IMR-90 (cell line): ENCODE measurements around the gene LDLRAD3. TPM values are rescaled to one million over a fixed set of nuclear protein-coding genes. Genes with fewer than 3 reads are reported as not detected.

ENCODE experiments used
- ATAC-seq: fragments of 200-7000 bp; cut with Tn5 transposase; 2 replicates; pipeline ENCODE4 v1.9.1; 2020; ENCODE audit warnings: low read depth, mild to moderate bottlenecking, moderate library complexity
- BruUV-seq: library from RNA; stranded (reverse); fragments of 400-500 nt; replicated peaks from 2 replicates; lab custom pipeline; 2021; lab: Mats Ljungman, UMichigan
- CTCF ChIA-PET: fragments of 300-600 bp; formaldehyde crosslinking; extraction: SDS; loops from one replicate; lab custom pipeline; 2021; ENCODE audit warnings: antibody characterized with exemption; lab: Yijun Ruan, JAX
- POLR2A ChIA-PET: fragments of 300-600 bp; sonication (Branson Sonifier 250); formaldehyde crosslinking; loops from one replicate; lab custom pipeline; 2022; ENCODE audit warnings: antibody characterized with exemption; ENCODE audit not compliant: unreplicated experiment; lab: Charles Lee
- DNase-seq: peaks from one replicate; pipeline ENCODE4 v3.0.0; 2013
- H2AFZ ChIP-seq: replicated peaks from 2 replicates; pipeline ENCODE3; 2013; ENCODE audit warnings: low read length, mild to moderate bottlenecking; ENCODE audit not compliant: poor library complexity
- H2AK5ac ChIP-seq: 2 replicates; pipeline ENCODE4 v1.6.1; 2013; ENCODE audit warnings: low read depth, low read length, inconsistent platforms
- H2AK9ac ChIP-seq: replicated peaks from 2 replicates; pipeline ENCODE3; 2013; ENCODE audit warnings: mild to moderate bottlenecking, low read depth, low read length, moderate library complexity; ENCODE audit not compliant: poor library complexity
- H2BK120ac ChIP-seq: 2 replicates; pipeline ENCODE4 v1.6.1; 2013; ENCODE audit warnings: low read depth, low read length, inconsistent platforms
- H2BK15ac ChIP-seq: 3 replicates; pipeline ENCODE4 v1.6.1; 2013; ENCODE audit warnings: low read depth, low read length, inconsistent platforms
- H2BK20ac ChIP-seq: 2 replicates; pipeline ENCODE4 v1.6.1; 2013; ENCODE audit warnings: low read depth, mild to moderate bottlenecking, inconsistent platforms, low read length, moderate library complexity
- H2BK5ac ChIP-seq: 2 replicates; pipeline ENCODE4 v1.6.1; 2013; ENCODE audit warnings: mild to moderate bottlenecking, low read depth, low read length, inconsistent platforms; ENCODE audit not compliant: poor library complexity, severe bottlenecking
- H3K14ac ChIP-seq: replicated peaks from 2 replicates; pipeline ENCODE4 v1.6.1; 2013; ENCODE audit warnings: low read depth, low read length, inconsistent platforms
- H3K18ac ChIP-seq: 2 replicates; pipeline ENCODE4 v1.6.1; 2013; ENCODE audit warnings: low read depth, low read length, control low read depth
- H3K23ac ChIP-seq: 2 replicates; pipeline ENCODE4 v1.6.1; 2013; ENCODE audit warnings: low read depth, low read length, inconsistent platforms
- H3K27ac ChIP-seq: 2 replicates; pipeline ENCODE4 v1.5.1; 2013; ENCODE audit warnings: mild to moderate bottlenecking, control low read depth, low read length; ENCODE audit not compliant: insufficient read depth
- H3K27me3 ChIP-seq: 2 replicates; pipeline ENCODE4 v1.6.1; 2013; ENCODE audit warnings: low read length; ENCODE audit not compliant: control insufficient read depth, insufficient read depth
- H3K36me3 ChIP-seq: 2 replicates; pipeline ENCODE4 v1.6.1; 2013; ENCODE audit warnings: low read length, mixed read lengths; ENCODE audit not compliant: control insufficient read depth, insufficient read depth
- H3K4ac ChIP-seq: 2 replicates; pipeline ENCODE4 v1.6.1; 2013; ENCODE audit warnings: low read depth, low read length, inconsistent platforms
- H3K4me1 ChIP-seq: 2 replicates; pipeline ENCODE4 v1.6.1; 2013; ENCODE audit warnings: low read length, mixed read lengths; ENCODE audit not compliant: control insufficient read depth, insufficient read depth
- H3K4me2 ChIP-seq: 2 replicates; pipeline ENCODE4 v1.6.1; 2013; ENCODE audit warnings: low read depth, mild to moderate bottlenecking, control low read depth, low read length, moderate library complexity
- H3K4me3 ChIP-seq: 2 replicates; pipeline ENCODE4 v1.5.1; 2013; ENCODE audit warnings: low read depth, mild to moderate bottlenecking, control low read depth, low read length, moderate library complexity; ENCODE audit not compliant: insufficient read depth
- H3K56ac ChIP-seq: 2 replicates; pipeline ENCODE4 v1.6.1; 2013; ENCODE audit warnings: low read length, inconsistent platforms; ENCODE audit not compliant: insufficient read depth; ENCODE audit errors: extremely low read depth
- H3K79me1 ChIP-seq, 2 experiments: 2 replicates each; pipeline ENCODE4 v1.6.1; 2013; ENCODE audit warnings: low read length in 2 of 2, inconsistent platforms in 1 of 2, low read depth in 1 of 2
- H3K9ac ChIP-seq: 2 replicates; pipeline ENCODE4 v1.6.1; 2013; ENCODE audit warnings: low read depth, low read length, control low read depth
- H3K9me1 ChIP-seq: 2 replicates; pipeline ENCODE4 v1.6.1; 2013; ENCODE audit warnings: low read length, inconsistent platforms; ENCODE audit not compliant: insufficient read depth
- H3K9me3 ChIP-seq: 2 replicates; pipeline ENCODE4 v1.6.1; 2013; ENCODE audit warnings: low read length; ENCODE audit not compliant: control insufficient read depth, insufficient read depth
- H4K20me1 ChIP-seq: 2 replicates; pipeline ENCODE4 v1.6.1; 2013; ENCODE audit warnings: low read length, inconsistent platforms; ENCODE audit not compliant: insufficient read depth
- H4K5ac ChIP-seq: 2 replicates; pipeline ENCODE4 v1.6.1; 2013; ENCODE audit warnings: mild to moderate bottlenecking, low read depth, low read length, control low read depth
- H4K8ac ChIP-seq, 2 experiments: 2 replicates each; pipeline ENCODE4 v1.6.1; 2013; ENCODE audit warnings: low read depth in 2 of 2, low read length in 2 of 2, control low read depth in 1 of 2, inconsistent platforms in 1 of 2
- H4K91ac ChIP-seq: 2 replicates; pipeline ENCODE4 v1.6.1; 2013; ENCODE audit warnings: low read depth, low read length, inconsistent platforms; ENCODE audit not compliant: insufficient read depth
- BHLHE40 ChIP-seq: fragments of 150-350 bp; IDR thresholded peaks from 2 replicates; pipeline ENCODE4 v1.6.1; 2016; ENCODE audit warnings: mild to moderate bottlenecking, low read depth, low read length
- CEBPB ChIP-seq: IDR thresholded peaks from 2 replicates; pipeline ENCODE4 v1.6.1; 2012; ENCODE audit warnings: low read depth, low read length, improper control_type of control experiment
- CHD1 ChIP-seq: IDR thresholded peaks from 2 replicates; pipeline ENCODE4 v1.6.1; 2012; ENCODE audit warnings: low read depth, low read length, improper control_type of control experiment
- FOS ChIP-seq: fragments of 150-350 bp; IDR thresholded peaks from 2 replicates; pipeline ENCODE4 v1.6.1; 2016; ENCODE audit warnings: low read depth, low read length
- MAFK ChIP-seq: IDR thresholded peaks from 2 replicates; pipeline ENCODE4 v1.6.1; 2012; ENCODE audit warnings: low read depth, low read length, improper control_type of control experiment
- MAZ ChIP-seq: IDR thresholded peaks from 2 replicates; pipeline ENCODE4 v1.6.1; 2012; ENCODE audit warnings: low read depth, mild to moderate bottlenecking, low read length, improper control_type of control experiment, moderate library complexity, borderline replicate concordance
- MXI1 ChIP-seq: IDR thresholded peaks from 2 replicates; pipeline ENCODE4 v1.6.1; 2012; ENCODE audit warnings: low read depth, mild to moderate bottlenecking, low read length, moderate library complexity, borderline replicate concordance
- NFE2L2 ChIP-seq: fragments of 150-350 bp; IDR thresholded peaks from 2 replicates; pipeline ENCODE4 v1.6.1; 2016; ENCODE audit warnings: low read depth, mild to moderate bottlenecking, low read length
- POLR2A ChIP-seq: IDR thresholded peaks from 2 replicates; pipeline ENCODE4 v1.6.1; 2012; ENCODE audit warnings: mild to moderate bottlenecking, low read depth, low read length
- RAD21 ChIP-seq: IDR thresholded peaks from 2 replicates; pipeline ENCODE4 v1.6.1; 2012; ENCODE audit warnings: low read length, improper control_type of control experiment
- RCOR1 ChIP-seq: IDR thresholded peaks from 2 replicates; pipeline ENCODE4 v1.6.1; 2012; ENCODE audit warnings: mild to moderate bottlenecking, low read length, improper control_type of control experiment; ENCODE audit not compliant: insufficient replicate concordance
- RFX5 ChIP-seq: IDR thresholded peaks from 2 replicates; pipeline ENCODE4 v1.8.0; 2012; ENCODE audit warnings: low read depth, mild to moderate bottlenecking, low read length, moderate library complexity
- SMC3 ChIP-seq: fragments of 150-350 bp; IDR thresholded peaks from 2 replicates; pipeline ENCODE4 v1.6.1; 2016; ENCODE audit warnings: low read depth, mild to moderate bottlenecking, antibody characterized with exemption, low read length, moderate library complexity
- WGBS, 2 experiments: methylation state at CpG; one replicate each; pipeline versions ENCODE4 v1.1.5 to v1.1.7; 2013; ENCODE audit warnings: missing lambda C conversion rate in 2 of 2; ENCODE audit not compliant: insufficient read length in 1 of 2; ENCODE audit errors: extremely low coverage in 2 of 2; 5-methylcytosine and 5-hydroxymethylcytosine counted together
- dilution Hi-C: fragments of 300-500 bp; cut with HindIII; formaldehyde crosslinking; loops from one replicate; pipeline ENCODE4 v1.14.3; 2018; ENCODE audit warnings: low sequenced_read_pairs; ENCODE audit not compliant: unreplicated experiment
- in situ Hi-C: fragments of 300-500 bp; cut with MboI; formaldehyde crosslinking; loops from 3 replicates; pipeline ENCODE4 v1.14.3; 2019; ENCODE audit warnings: low sequenced_read_pairs, inconsistent platforms, mixed read lengths
- intact Hi-C: fragments of 100-400 bp; cut with micrococcal nuclease; formaldehyde crosslinking; loops from 2 replicates; pipeline ENCODE4 v1.10.0; 2022
- polyA plus RNA-seq, 3 experiments: library from polyadenylated mRNA; depleted of rRNA; stranded (reverse); fragments of >200 nt; gene quantifications; 2 replicates each; pipeline ENCODE4 v1.2.3, GENCODE V29; 2012; ENCODE audit warnings: low replicate concordance in 1 of 3
- total RNA-seq: library from RNA; depleted of rRNA; stranded (reverse); fragments of >200 nt; gene quantifications from 2 replicates; pipeline ENCODE4 v1.2.3, GENCODE V29; 2012
- TF ChIP-seq, protein P1 (sequence below): conservative IDR thresholded peaks from 2 replicates; pipeline ENCODE4 v1.5.1; 2012; ENCODE audit warnings: mild to moderate bottlenecking, low read depth, low read length, improper control_type of control experiment
- TF ChIP-seq, protein P2 (sequence below): fragments of 150-350 bp; IDR thresholded peaks from 2 replicates; pipeline ENCODE4 v1.6.1; 2017; ENCODE audit warnings: mild to moderate bottlenecking, antibody characterized with exemption, low read length, low read depth
- TF ChIP-seq, protein P3 (sequence below): fragments of 150-350 bp; IDR thresholded peaks from 2 replicates; pipeline ENCODE4 v1.6.1; 2016; ENCODE audit warnings: low read depth, mild to moderate bottlenecking, low read length, moderate library complexity, borderline replicate concordance

Gene LDLRAD3
- total and polyA plus RNA-seq, 2 of the 4 experiments (the other 2 are of a cell fraction): 2.7 to 6.4 TPM

DNA sequence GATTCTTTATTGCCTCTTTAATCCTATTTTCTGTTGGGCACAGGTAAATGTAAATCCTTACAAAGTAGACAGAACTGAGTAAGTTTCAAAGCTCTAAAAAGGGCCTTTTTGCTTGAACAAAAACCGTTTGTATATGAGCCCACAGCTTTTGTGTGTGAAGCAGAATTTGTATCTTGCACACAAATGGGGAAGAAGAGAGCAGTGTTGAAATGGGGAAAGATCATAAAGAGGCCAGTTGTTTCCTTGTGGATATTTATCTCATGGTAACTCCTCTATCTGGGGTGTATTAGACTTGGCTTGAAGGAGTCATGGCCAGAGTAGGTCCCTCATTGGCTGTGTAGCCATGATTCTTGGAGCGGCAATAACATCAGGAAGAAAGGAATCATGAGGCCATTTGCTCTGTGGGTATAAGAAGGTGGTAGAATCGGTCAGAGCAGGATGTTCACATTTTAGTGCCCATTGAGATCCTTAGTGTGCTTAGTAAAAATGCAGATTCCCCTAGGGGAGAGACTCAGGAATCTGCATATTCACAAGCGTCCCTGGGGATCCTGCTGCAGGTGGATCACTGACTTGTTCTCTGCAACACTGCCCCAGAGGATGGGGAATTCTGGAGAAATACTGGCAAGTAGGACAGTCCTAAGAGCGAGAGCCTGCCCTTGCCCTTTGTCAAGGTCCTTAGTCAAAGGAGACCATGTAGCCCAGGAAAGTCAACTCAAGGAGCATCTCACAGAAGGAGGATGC is 126.5 kb downstream of the LDLRAD3 start:
- no peak overlapping the region for H4K8ac ChIP-seq
- no peak overlapping the region for H4K91ac ChIP-seq
- CTCF ChIA-PET: no interaction called here
- no peaks in the 10 kb centered on the region for H3K36me3 ChIP-seq
- no peak for DNase-seq
- POLR2A ChIA-PET: no interaction called here
- no peak overlapping the region for H3K9ac ChIP-seq
- no peak for TF ChIP-seq CEBPB
- no peak for TF ChIP-seq MAFK
- no peak for TF ChIP-seq SMC3
- no peak for TF ChIP-seq CHD1
- no peak for TF ChIP-seq NFE2L2
- TF ChIP-seq, protein P1, sequence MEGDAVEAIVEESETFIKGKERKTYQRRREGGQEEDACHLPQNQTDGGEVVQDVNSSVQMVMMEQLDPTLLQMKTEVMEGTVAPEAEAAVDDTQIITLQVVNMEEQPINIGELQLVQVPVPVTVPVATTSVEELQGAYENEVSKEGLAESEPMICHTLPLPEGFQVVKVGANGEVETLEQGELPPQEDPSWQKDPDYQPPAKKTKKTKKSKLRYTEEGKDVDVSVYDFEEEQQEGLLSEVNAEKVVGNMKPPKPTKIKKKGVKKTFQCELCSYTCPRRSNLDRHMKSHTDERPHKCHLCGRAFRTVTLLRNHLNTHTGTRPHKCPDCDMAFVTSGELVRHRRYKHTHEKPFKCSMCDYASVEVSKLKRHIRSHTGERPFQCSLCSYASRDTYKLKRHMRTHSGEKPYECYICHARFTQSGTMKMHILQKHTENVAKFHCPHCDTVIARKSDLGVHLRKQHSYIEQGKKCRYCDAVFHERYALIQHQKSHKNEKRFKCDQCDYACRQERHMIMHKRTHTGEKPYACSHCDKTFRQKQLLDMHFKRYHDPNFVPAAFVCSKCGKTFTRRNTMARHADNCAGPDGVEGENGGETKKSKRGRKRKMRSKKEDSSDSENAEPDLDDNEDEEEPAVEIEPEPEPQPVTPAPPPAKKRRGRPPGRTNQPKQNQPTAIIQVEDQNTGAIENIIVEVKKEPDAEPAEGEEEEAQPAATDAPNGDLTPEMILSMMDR: no peak
- TF ChIP-seq POLR2A: no peak
- no peak for TF ChIP-seq RCOR1
- no peak for TF ChIP-seq MXI1
- no peak for TF ChIP-seq BHLHE40
- TF ChIP-seq, protein P2, sequence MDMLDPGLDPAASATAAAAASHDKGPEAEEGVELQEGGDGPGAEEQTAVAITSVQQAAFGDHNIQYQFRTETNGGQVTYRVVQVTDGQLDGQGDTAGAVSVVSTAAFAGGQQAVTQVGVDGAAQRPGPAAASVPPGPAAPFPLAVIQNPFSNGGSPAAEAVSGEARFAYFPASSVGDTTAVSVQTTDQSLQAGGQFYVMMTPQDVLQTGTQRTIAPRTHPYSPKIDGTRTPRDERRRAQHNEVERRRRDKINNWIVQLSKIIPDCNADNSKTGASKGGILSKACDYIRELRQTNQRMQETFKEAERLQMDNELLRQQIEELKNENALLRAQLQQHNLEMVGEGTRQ: no peak
- TF ChIP-seq, protein P3, sequence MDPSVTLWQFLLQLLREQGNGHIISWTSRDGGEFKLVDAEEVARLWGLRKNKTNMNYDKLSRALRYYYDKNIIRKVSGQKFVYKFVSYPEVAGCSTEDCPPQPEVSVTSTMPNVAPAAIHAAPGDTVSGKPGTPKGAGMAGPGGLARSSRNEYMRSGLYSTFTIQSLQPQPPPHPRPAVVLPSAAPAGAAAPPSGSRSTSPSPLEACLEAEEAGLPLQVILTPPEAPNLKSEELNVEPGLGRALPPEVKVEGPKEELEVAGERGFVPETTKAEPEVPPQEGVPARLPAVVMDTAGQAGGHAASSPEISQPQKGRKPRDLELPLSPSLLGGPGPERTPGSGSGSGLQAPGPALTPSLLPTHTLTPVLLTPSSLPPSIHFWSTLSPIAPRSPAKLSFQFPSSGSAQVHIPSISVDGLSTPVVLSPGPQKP: no peak
- no peak for TF ChIP-seq RFX5
- no peak for TF ChIP-seq RAD21
- no peak for TF ChIP-seq FOS
- TF ChIP-seq MAZ: no peak
- dilution Hi-C loops: no loop called here
- 50% methylated on average over 2 of the region's 5 CpGs; no CpG with 5 or more reads in 1 of the 2 experiments for WGBS, 2 experiments
- no peak for ATAC-seq
- H3K56ac ChIP-seq: no peak overlapping the region
- no peak overlapping the region for H3K4me3 ChIP-seq
- in situ Hi-C loops: no loop called here
- no peak overlapping the region for H3K14ac ChIP-seq
- H3K9me1 ChIP-seq: peaks cover 12% of the 10 kb centered on the region
- H3K23ac ChIP-seq: no peak overlapping the region
- H2AK9ac ChIP-seq: no peak overlapping the region
- H3K27me3 ChIP-seq: no peaks in the 10 kb centered on the region
- H3K18ac ChIP-seq: no peak overlapping the region
- H2BK20ac ChIP-seq: no peak overlapping the region
- H3K9me3 ChIP-seq: peaks cover 4% of the 10 kb centered on the region; the same call in 1 of the 2 replicates
- H2AK5ac ChIP-seq: no peak overlapping the region
- peaks cover 7 to 13% of the 10 kb centered on the region in 2 experiments; a peak in 2 of 4 replicates for H3K79me1 ChIP-seq
- H2BK120ac ChIP-seq: no peak overlapping the region
- H2BK15ac ChIP-seq: no peak overlapping the region
- H3K4ac ChIP-seq: no peak overlapping the region
- no peak overlapping the region for H3K4me2 ChIP-seq
- intact Hi-C loops: no loop called here
- H2BK5ac ChIP-seq: no peak overlapping the region
- no peaks in the 10 kb centered on the region for H4K20me1 ChIP-seq
- no peak overlapping the region for H3K27ac ChIP-seq
- no peak overlapping the region for H4K5ac ChIP-seq
- no peak overlapping the region for H2AFZ ChIP-seq
- no TSS peak for BruUV-seq
- peaks cover 21% of the 10 kb centered on the region for H3K4me1 ChIP-seq
